HG02798 (cell line): ENCODE results near the gene STMND1.

Source experiments
- ATAC-seq: cut with Tn5 transposase; IDR thresholded peaks from one replicate; pipeline ENCODE4 v1.9.1; 2021; ENCODE audit warnings: mild to moderate bottlenecking; ENCODE audit not compliant: unreplicated experiment, poor library complexity

STMND1 gene

GRCh38 chr6:17156966-17157365 lies 55.1 kb downstream of the STMND1 start:
- no peak for ATAC-seq

DNA sequence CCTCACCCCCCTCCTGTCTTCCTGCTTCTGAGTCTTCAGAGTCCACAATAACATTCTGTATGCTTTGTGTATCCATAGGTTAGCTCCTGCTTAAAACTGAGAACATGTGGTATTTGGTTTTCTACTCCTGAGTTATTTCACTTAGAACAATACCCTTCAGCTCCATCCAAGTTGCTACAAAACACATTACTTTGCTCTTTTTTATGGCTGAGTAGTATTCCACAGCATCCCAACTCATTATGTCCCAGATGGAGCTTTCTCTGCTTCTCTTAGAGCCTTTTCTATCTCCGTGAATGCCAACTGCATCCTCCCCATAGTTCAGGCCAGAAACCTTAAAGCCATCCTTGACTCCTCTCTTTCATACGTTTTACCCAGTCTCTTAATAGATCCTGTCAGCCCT lies 55.8 kb downstream of the STMND1 start:
- ATAC-seq = no peak

GRCh38 chr6:17159240-17159639 lies 57.4 kb downstream of the STMND1 start:
- no peak for ATAC-seq

DNA sequence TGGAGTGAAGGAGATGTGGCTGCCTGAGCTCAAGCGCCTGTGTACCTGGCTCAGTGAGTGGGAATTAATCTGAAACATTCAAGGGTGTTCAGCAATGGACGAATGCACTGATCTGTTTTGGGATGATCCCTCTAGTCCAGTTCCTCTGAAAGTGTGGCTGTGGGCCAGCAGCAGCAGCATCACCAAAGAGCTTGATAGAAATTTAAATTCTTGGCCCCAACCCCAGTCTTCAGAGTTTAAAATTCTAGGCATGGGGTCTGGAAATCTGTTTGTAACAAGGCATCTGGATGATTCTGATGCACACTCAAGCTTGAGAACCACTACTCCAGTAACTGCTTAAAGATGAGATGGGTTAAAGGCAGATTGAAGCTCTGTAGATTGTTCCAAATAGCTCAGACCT lies 59.2 kb downstream of the STMND1 start:
- no peak for ATAC-seq

DNA sequence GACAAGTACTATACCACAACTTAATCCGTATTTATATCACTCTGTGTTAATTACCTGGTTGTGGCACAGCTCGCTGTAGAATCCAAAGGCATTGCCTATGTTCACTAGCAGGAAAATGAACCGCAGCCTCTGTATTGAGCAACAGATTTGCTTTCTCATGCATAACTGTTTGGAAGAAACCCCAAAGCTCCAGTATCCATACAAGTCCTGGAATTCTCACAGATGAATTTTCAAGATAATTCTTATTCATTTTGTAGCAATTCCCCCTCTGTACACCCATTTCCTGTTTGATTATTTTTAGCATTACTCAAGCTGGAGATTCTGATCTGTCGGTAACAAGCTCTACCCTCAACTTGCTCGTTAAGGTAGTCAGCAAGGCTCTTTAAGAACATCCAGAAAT lies 63.5 kb downstream of the STMND1 start:
- ATAC-seq = no peak

- ATAC-seq = no peak
Observed at GRCh38 chr6:17167327-17167979, 65.6 kb downstream of the STMND1 start.

- ATAC-seq = no peak
Observed at GRCh38 chr6:17169291-17169690, 67.4 kb downstream of the STMND1 start.

DNA sequence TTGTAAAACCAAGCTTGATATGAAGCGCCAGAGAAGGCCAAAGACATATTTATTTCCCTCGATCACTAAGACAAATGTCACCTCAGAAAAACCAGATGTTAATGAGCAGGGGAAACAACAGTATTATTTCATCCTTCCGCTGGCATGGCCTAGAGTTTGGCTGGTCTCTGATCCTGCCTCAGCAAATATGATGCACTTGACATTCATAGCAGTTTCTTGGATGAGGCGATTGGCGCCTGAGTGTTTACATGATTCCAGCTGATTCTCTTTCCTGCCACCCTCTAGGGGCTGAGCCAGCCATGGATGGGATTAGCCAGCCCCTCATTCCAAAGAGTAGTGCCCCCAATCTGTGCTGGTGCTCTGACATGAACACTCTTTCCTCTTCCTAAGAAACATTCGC lies 67.9 kb downstream of the STMND1 start:
- no peak for ATAC-seq

GRCh38 chr6:17172836-17173470 lies 71.1 kb downstream of the STMND1 start:
- ATAC-seq = no peak

DNA sequence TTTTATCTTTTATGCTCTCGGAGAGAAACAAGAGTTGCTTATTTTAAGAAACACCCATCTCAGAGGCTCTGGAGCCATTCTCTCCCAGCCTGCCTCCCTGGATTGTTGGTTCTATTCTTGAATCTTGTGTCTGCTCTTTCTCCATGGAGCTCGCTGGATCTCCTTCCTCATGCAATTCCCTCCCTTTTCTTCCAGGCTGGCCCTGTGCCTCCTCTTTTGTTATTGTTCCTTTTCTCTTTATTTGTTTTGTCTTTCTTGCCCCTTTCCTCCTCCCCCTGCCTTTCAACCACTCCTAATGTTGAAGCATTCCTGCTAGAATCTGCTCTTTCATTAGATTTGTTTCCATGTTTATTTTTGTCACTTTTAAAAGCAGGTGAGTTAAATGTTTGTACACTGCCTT lies 76.5 kb downstream of the STMND1 start:
- no peak for ATAC-seq

- ATAC-seq = no peak
Observed at GRCh38 chr6:17178754-17179529, 77.1 kb downstream of the STMND1 start.

DNA sequence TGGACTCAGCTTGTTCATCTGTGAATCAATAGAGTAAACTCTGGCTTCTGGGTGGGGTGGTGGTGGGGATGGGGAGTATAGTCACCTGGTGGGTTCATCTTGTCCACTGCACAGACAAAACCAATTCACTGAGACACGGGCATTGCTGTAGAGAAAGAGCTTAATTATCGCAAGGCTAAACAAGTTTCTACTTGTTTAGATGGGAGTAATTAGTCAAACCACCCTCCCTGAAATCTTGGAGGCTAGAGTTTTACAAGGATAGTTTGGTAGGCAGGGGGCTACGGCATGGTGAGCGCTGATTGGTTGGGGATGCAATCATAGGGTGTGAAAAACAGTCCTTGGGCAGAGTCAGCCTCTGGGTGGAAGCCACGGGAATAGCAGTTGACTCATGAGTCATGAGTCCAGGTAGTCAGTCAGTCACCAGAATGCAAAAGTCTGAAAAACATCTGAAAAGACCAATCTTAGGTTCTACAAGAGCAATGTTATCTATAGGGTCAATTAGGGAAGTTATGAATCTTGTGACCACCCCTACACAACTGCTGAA lies 77.8 kb downstream of the STMND1 start:
- no peak for ATAC-seq
